Upper lobe of left lung (tissue), 6 donors: ENCODE results near the gene HEATR3. TPM values are rescaled to one million over a fixed set of nuclear protein-coding genes. Genes with fewer than 3 reads are reported as not detected.

Source experiments
- ATAC-seq, 2 donors: fragments of 200-7000 bp; cut with Tn5 transposase; one replicate each; pipeline ENCODE4 v1.9.1; 2022; ENCODE audit warnings: mild to moderate bottlenecking in 2 of 2, moderate library complexity in 2 of 2; ENCODE audit not compliant: low FRiP score in 2 of 2
- DNase-seq, 2 donors: peaks; one replicate each; pipeline ENCODE4 v3.0.0-alpha.2; 2019 to 2020
- H3K27ac ChIP-seq, 4 donors: fragments of 200-600 bp; sonication (generic); one replicate each; pipeline ENCODE4 v1.5.1; 2016 to 2019
- H3K27me3 ChIP-seq, 4 donors: fragments of 200-600 bp; sonication (generic); one replicate each; pipeline ENCODE4 v1.5.1; 2017 to 2019
- H3K36me3 ChIP-seq, 4 donors: fragments of 200-600 bp; sonication (generic); one replicate each; pipeline ENCODE4 v1.5.1; 2016 to 2019
- H3K4me1 ChIP-seq, 4 donors: fragments of 200-600 bp; sonication (generic); one replicate each; pipeline ENCODE4 v1.5.1; 2018 to 2019
- H3K4me3 ChIP-seq, 4 donors: fragments of 200-600 bp; sonication (generic); one replicate each; pipeline ENCODE4 v1.5.1; 2017 to 2019; ENCODE audit warnings: mild to moderate bottlenecking in 2 of 4, moderate library complexity in 1 of 4
- H3K9me3 ChIP-seq, 4 donors: fragments of 200-600 bp; sonication (generic); one replicate each; pipeline ENCODE4 v1.5.1; 2018 to 2019
- EP300 ChIP-seq, 4 donors: sonication (generic); formaldehyde crosslinking; IDR thresholded peaks; one replicate each; pipeline ENCODE4 v1.5.1; 2017; ENCODE audit warnings: antibody characterized with exemption in 4 of 4, control low read depth in 2 of 4
- POLR2A ChIP-seq, 4 donors: fragments of 450-650 bp; IDR thresholded peaks; one replicate each; pipeline ENCODE4 v1.5.1; 2016 to 2017; ENCODE audit warnings: antibody characterized with exemption in 4 of 4, mild to moderate bottlenecking in 2 of 4
- POLR2AphosphoS5 ChIP-seq, 2 donors: sonication (generic); formaldehyde crosslinking; IDR thresholded peaks; one replicate each; pipeline ENCODE4 v1.5.1; 2017; ENCODE audit warnings: antibody characterized with exemption in 2 of 2
- whole genome bisulfite sequencing, 2 donors: methylation state at CpG; one replicate each; pipeline ENCODE4 v1.1.5; 2017 to 2018; 5-methylcytosine and 5-hydroxymethylcytosine counted together
- total RNA-seq, 6 donors: library from RNA; depleted of rRNA in 4 of 6; stranded (reverse); fragments of >200 nt in 4 of 6; gene quantifications; one replicate each; pipeline versions ENCODE4 v1.1.0 to v1.2.1, GENCODE V29; 2016 to 2021
- TF ChIP-seq, protein P1 (sequence below), 6 experiments: fragments of 450-650 bp in 4 of 6; fragments of 200-600 bp in 2 of 6; sonication (generic) in 2 of 6; IDR thresholded peaks; one replicate each; pipeline ENCODE4 v1.5.1; 2016 to 2019; ENCODE audit warnings: antibody characterized with exemption in 6 of 6
- donor health status: DM: no; HTN: no; CAD: no; lungs with moderate emphysema.
- donor health status: DM: no; HTN: yes; CAD: no; lungs with severe emphysema.

HEATR3 gene
- total RNA-seq, 6 donors from 2014 or later: 15.0 to 59.7 (median 25.1) TPM

GRCh38 chr16:50024207-50024606 is 41.6 kb upstream of the HEATR3 start:
- WGBS, 2 donors: 89 to 90% methylated on average over 11 of the region's 11 CpGs
- TF ChIP-seq POLR2AphosphoS5 (IDR thresholded peaks at IDR 0.05) (no peak), POLR2A (IDR thresholded peaks at IDR 0.05) (no peak), EP300 (IDR thresholded peaks at IDR 0.05) (no peak)
- TF ChIP-seq, protein P1, sequence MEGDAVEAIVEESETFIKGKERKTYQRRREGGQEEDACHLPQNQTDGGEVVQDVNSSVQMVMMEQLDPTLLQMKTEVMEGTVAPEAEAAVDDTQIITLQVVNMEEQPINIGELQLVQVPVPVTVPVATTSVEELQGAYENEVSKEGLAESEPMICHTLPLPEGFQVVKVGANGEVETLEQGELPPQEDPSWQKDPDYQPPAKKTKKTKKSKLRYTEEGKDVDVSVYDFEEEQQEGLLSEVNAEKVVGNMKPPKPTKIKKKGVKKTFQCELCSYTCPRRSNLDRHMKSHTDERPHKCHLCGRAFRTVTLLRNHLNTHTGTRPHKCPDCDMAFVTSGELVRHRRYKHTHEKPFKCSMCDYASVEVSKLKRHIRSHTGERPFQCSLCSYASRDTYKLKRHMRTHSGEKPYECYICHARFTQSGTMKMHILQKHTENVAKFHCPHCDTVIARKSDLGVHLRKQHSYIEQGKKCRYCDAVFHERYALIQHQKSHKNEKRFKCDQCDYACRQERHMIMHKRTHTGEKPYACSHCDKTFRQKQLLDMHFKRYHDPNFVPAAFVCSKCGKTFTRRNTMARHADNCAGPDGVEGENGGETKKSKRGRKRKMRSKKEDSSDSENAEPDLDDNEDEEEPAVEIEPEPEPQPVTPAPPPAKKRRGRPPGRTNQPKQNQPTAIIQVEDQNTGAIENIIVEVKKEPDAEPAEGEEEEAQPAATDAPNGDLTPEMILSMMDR (IDR thresholded peaks at IDR 0.05): no peak

GRCh38 chr16:50024684-50025536 is 40.9 kb upstream of the HEATR3 start, which contains the start of gene CNEP1R1:
Gene CNEP1R1 (plus strand): TSS chr16:50025225. CDS start chr16:50025316, 91 bp downstream.
- 0 to 1% methylated on average over 31 to 43 of the region's 65 CpGs for WGBS, 2 donors
- H3K27ac ChIP-seq: peak within 1 kb of the TSS; percentile 82 to 93 (median 87)

More at GRCh38 chr16:50024207-50024606, 41.6 kb upstream of the HEATR3 start:
- H3K4me3 ChIP-seq: peak overlapping the region in 1 of 4 donors; percentile 85
- ATAC-seq: no peak
- no peaks in the 10 kb centered on the region for H3K9me3 ChIP-seq
- no peak overlapping the region for H3K27ac ChIP-seq
- H3K4me1 ChIP-seq: peaks cover 17 to 31% (median 23%) of the 10 kb centered on the region in 4 donors
- H3K36me3 ChIP-seq: no peaks in the 10 kb centered on the region
- peak in 1 of 2 donors; percentile 40 for DNase-seq
- H3K27me3 ChIP-seq: no peaks in the 10 kb centered on the region

GRCh38 chr16:50025537-50025931 is 40.2 kb upstream of the HEATR3 start:
- peak in 1 of 2 donors; percentile 18 for ATAC-seq
- 0 to 1% methylated on average over 14 to 17 of the region's 17 CpGs for WGBS, 2 donors

More at GRCh38 chr16:50024684-50025536, 40.9 kb upstream of the HEATR3 start, which contains the start of gene CNEP1R1:
- DNase-seq (peak; percentile 94 to 97), ATAC-seq (peak; percentile 100)
- H3K4me1 ChIP-seq: peaks cover 17 to 31% (median 23%) of the 10 kb centered on the region in 4 donors
- TF ChIP-seq, protein P1 (IDR thresholded peaks at IDR 0.05): peak; percentile 96 to 100 (median 99)
- TF ChIP-seq EP300 (IDR thresholded peaks at IDR 0.05) (no peak), POLR2AphosphoS5 (IDR thresholded peaks at IDR 0.05) (peak; percentile 78 to 86), POLR2A (IDR thresholded peaks at IDR 0.05) (peak in 2 of 4 donors; percentile 51 to 83)
- H3K9me3 ChIP-seq: no peaks in the 10 kb centered on the region
- peaks cover 0 to 6% (median 0%) of the 10 kb centered on the region in 4 donors for H3K36me3 ChIP-seq
- peak within 1 kb of the TSS; percentile 85 to 100 (median 92) for H3K4me3 ChIP-seq
- H3K27me3 ChIP-seq: no peaks in the 10 kb centered on the region

GRCh38 chr16:50027829-50028228 is 37.9 kb upstream of the HEATR3 start:
- DNase-seq (no peak), ATAC-seq (no peak)
- WGBS, 2 donors: 94 to 97% methylated on average over 5 of the region's 5 CpGs
- no peak overlapping the region for H3K4me3 ChIP-seq
- H3K36me3 ChIP-seq: peaks cover 0 to 34% (median 7%) of the 10 kb centered on the region in 4 donors
- H3K4me1 ChIP-seq: peaks cover 17 to 31% (median 23%) of the 10 kb centered on the region in 4 donors
- H3K27me3 ChIP-seq: no peaks in the 10 kb centered on the region
- no peaks in the 10 kb centered on the region for H3K9me3 ChIP-seq
- TF ChIP-seq POLR2A (IDR thresholded peaks at IDR 0.05): no peak
- TF ChIP-seq POLR2AphosphoS5 (IDR thresholded peaks at IDR 0.05): no peak
- TF ChIP-seq, protein P1 (IDR thresholded peaks at IDR 0.05): no peak
- no peak for TF ChIP-seq EP300 (IDR thresholded peaks at IDR 0.05)
- H3K27ac ChIP-seq: no peak overlapping the region

More at GRCh38 chr16:50025537-50025931, 40.2 kb upstream of the HEATR3 start:
- TF ChIP-seq POLR2A (IDR thresholded peaks at IDR 0.05) (no peak), EP300 (IDR thresholded peaks at IDR 0.05) (no peak), POLR2AphosphoS5 (IDR thresholded peaks at IDR 0.05) (no peak)
- TF ChIP-seq, protein P1 (IDR thresholded peaks at IDR 0.05): no peak
- Histone ChIP-seq H3K4me3 (peak overlapping the region; percentile 85 to 100 (median 92)), H3K27me3 (no peaks in the 10 kb centered on the region), H3K36me3 (peaks cover 0 to 12% (median under 1%) of the 10 kb centered on the region in 4 donors), H3K4me1 (peaks cover 17 to 31% (median 23%) of the 10 kb centered on the region in 4 donors), H3K9me3 (no peaks in the 10 kb centered on the region), H3K27ac (peak overlapping the region; percentile 82 to 93 (median 87))
- DNase-seq: peak in 1 of 2 donors; percentile 28
